Measurements from ENCODE around the gene ADGRE3. TPM values are rescaled to one million over a fixed set of nuclear protein-coding genes. Genes with fewer than 3 reads are reported as not detected.
A peak's percentile ranks its signal among the peaks of the same experiment; 100 is the strongest.

ADGRE3 gene
- total RNA-seq, 1 donor, result not detected

GRCh38 chr19:14571695-14572490 is 102.8 kb downstream of the ADGRE3 start, which contains the start of gene NDUFB7:
Gene NDUFB7 (minus strand): TSS chr19:14572066. CDS start chr19:14572000, 66 bp downstream.
- peak; percentile 68 for TF ChIP-seq CTCF (IDR thresholded peaks at IDR 0.05; ENCODE audit: insufficient read depth, low read depth, low read length)
- H3K4me3 ChIP-seq (ENCODE audit: low read depth, low read length), result peak within 1 kb of the TSS; percentile 73
- DNase-seq (ENCODE audit: low read depth), result peak; percentile 92

GRCh38 chr19:14570864-14571527 is 103.6 kb downstream of the ADGRE3 start:
- peak overlapping the region; percentile 73 for H3K4me3 ChIP-seq (ENCODE audit: low read depth, low read length)
- TF ChIP-seq CTCF (IDR thresholded peaks at IDR 0.05; ENCODE audit: insufficient read depth, low read depth, low read length), result no peak
- no peak for DNase-seq (ENCODE audit: low read depth)

Small RNA genes within 50 kb of the gene (small RNA-seq; reads per million reads assigned to genes)
- gene AC022149.2, result not detected
- gene RN7SL842P, result not detected

Other genes starting within 250 kb of the ADGRE3 start
- 127 and 207 TPM in 2 replicates for gene PKN1, start 241.5 kb downstream of the ADGRE3 start, total RNA-seq
- gene PTGER1, start 199.5 kb downstream of the ADGRE3 start, total RNA-seq, result 2.6 and 3.9 TPM in 2 replicates
- 155 and 169 TPM in 2 replicates for gene GIPC1, start 178.7 kb downstream of the ADGRE3 start, total RNA-seq
- gene DNAJB1, start 156.4 kb downstream of the ADGRE3 start, total RNA-seq, result 78.0 and 99.3 TPM in 2 replicates
- 27.4 and 32.0 TPM in 2 replicates for gene TECR, start 145.2 kb downstream of the ADGRE3 start, total RNA-seq
- gene NDUFB7, start 102.8 kb downstream of the ADGRE3 start, total RNA-seq, result 216 and 357 TPM in 2 replicates
- gene CLEC17A, start 91.8 kb downstream of the ADGRE3 start, total RNA-seq, result not detected in 2 replicates
- gene ZNF333, start 15.2 kb upstream of the ADGRE3 start, total RNA-seq, result 13.9 and 18.6 TPM in 2 replicates
- gene ADGRE2, start 103.7 kb upstream of the ADGRE3 start, total RNA-seq, result 0.43 and 0.97 TPM in 2 replicates
- not detected in 2 replicates for gene OR7A5, start 160.3 kb upstream of the ADGRE3 start, total RNA-seq
- gene OR7C1, start 160.3 kb upstream of the ADGRE3 start, total RNA-seq, result under 0.01 TPM in 1 of 2 replicates, not detected in the other
- gene OR7A10, start 174.1 kb upstream of the ADGRE3 start, total RNA-seq, result not detected in 2 replicates
- not detected in 2 replicates for gene OR7A17, start 211.3 kb upstream of the ADGRE3 start, total RNA-seq